Measurements from ENCODE around the gene PDSS2. TPM values are rescaled to one million over a fixed set of nuclear protein-coding genes. Genes with fewer than 3 reads are reported as not detected.
"Not testable (repeated sequence)": the region's sequence is repeated elsewhere in the genome, so short reads cannot be mapped to it uniquely, and the experiment has no call there.

PDSS2 gene
- total RNA-seq, 1 experiment from 2014 or later = 12.1 TPM

DNA sequence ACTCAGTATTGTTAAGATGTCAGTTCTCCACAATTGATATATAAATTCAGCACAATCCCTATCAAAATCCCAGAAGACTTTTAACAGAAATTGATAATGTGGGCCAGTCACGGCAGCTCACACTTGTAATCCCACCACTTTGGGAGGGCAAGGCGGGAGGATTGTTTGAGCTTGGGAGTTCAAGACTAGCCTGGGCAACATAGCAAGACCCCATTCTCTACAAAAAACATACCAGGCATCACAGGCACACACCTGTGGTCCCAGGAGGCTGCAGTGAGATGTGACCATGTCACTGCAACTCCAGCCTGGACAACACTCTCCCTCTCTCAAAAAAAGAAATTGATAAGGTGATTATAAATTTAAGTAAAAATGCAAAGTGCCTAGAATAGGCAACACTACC lies 90.9 kb downstream of the PDSS2 start:
- DNase-seq = no peak
- Histone ChIP-seq H2BK15ac (ENCODE audit: low read depth, low read length) (no peak overlapping the region), H3K23ac (ENCODE audit: insufficient read length, low read depth, low read length) (no peak overlapping the region), H2AFZ (ENCODE audit: low read length) (no peak overlapping the region), H3K79me2 (ENCODE audit: insufficient read depth, low read length) (no peaks in the 10 kb centered on the region), H2BK20ac (ENCODE audit: low read depth, low read length, poor library complexity, severe bottlenecking) (no peak overlapping the region), H2BK12ac (ENCODE audit: insufficient read length, low read depth, low read length) (no peak overlapping the region), H3K9ac (ENCODE audit: extremely low read depth, insufficient read length, low read length) (no peak overlapping the region), H3K27me3 (ENCODE audit: insufficient read depth, low read length) (no peaks in the 10 kb centered on the region), H3K14ac (ENCODE audit: insufficient read depth, low read length) (no peak overlapping the region), H2BK5ac (ENCODE audit: insufficient read length, low read length) (no peak overlapping the region), H3K4me1 (ENCODE audit: insufficient read depth, low read length) (no peaks in the 10 kb centered on the region), H3K4ac (ENCODE audit: low read depth, low read length) (no peak overlapping the region), H3K18ac (ENCODE audit: insufficient read length, low read depth, low read length) (no peak overlapping the region), H3K27ac (ENCODE audit: insufficient read length, low read depth, low read length) (no peak overlapping the region), H4K8ac (replicated peaks; ENCODE audit: insufficient read length, low read depth, low read length) (no peak overlapping the region), H3K23me2 (ENCODE audit: insufficient read length, low read depth, low read length, poor library complexity, severe bottlenecking) (no peaks in the 10 kb centered on the region), H4K91ac (ENCODE audit: insufficient read length, low read depth, low read length) (no peak overlapping the region), H3K56ac (ENCODE audit: insufficient read length, low read depth, low read length) (no peak overlapping the region), H3K4me2 (ENCODE audit: insufficient read depth, insufficient read length, low read length) (no peak overlapping the region), H3K9me3 (ENCODE audit: control insufficient read depth, low read depth, low read length) (no peaks in the 10 kb centered on the region), H4K5ac (ENCODE audit: insufficient read length, low read depth, low read length) (no peak overlapping the region), H3K79me1 (ENCODE audit: insufficient read depth, low read depth, low read length, poor library complexity, severe bottlenecking) (no peaks in the 10 kb centered on the region), H2AK5ac (ENCODE audit: insufficient read length, low read length) (no peak overlapping the region), H3T11ph (ENCODE audit: low read length) (no peak overlapping the region), H4K20me1 (ENCODE audit: control insufficient read depth, insufficient read depth, insufficient read length) (no peaks in the 10 kb centered on the region), H2BK120ac (ENCODE audit: low read depth, low read length, poor library complexity, severe bottlenecking) (no peak overlapping the region)
- peaks cover 5 to 11% (median 7%) of the 10 kb centered on the region in 3 experiments; a peak in 6 of 7 replicates for H3K36me3 Mint-ChIP-seq (ENCODE audit: insufficient read depth in 1 of 3, low read depth in 3 of 3)
- TF ChIP-seq, protein P1, sequence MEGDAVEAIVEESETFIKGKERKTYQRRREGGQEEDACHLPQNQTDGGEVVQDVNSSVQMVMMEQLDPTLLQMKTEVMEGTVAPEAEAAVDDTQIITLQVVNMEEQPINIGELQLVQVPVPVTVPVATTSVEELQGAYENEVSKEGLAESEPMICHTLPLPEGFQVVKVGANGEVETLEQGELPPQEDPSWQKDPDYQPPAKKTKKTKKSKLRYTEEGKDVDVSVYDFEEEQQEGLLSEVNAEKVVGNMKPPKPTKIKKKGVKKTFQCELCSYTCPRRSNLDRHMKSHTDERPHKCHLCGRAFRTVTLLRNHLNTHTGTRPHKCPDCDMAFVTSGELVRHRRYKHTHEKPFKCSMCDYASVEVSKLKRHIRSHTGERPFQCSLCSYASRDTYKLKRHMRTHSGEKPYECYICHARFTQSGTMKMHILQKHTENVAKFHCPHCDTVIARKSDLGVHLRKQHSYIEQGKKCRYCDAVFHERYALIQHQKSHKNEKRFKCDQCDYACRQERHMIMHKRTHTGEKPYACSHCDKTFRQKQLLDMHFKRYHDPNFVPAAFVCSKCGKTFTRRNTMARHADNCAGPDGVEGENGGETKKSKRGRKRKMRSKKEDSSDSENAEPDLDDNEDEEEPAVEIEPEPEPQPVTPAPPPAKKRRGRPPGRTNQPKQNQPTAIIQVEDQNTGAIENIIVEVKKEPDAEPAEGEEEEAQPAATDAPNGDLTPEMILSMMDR (conservative IDR thresholded peaks at IDR 0.05) = no peak
- no peak overlapping the region for H3K4me3 Mint-ChIP-seq
- WGBS (ENCODE audit: extremely low coverage, insufficient read length, low lambda C conversion rate) = no CpG with 5 or more reads among the region's 2 CpGs
- H3K4me1 Mint-ChIP-seq = no peaks in the 10 kb centered on the region
- H3K27me3 Mint-ChIP-seq (ENCODE audit: low read depth) = no peaks in the 10 kb centered on the region
- H3K27ac Mint-ChIP-seq = no peak overlapping the region
- peaks cover 3 to 6% of the 10 kb centered on the region in 2 experiments; a peak in 3 of 5 replicates for H3K9me3 Mint-ChIP-seq

DNA sequence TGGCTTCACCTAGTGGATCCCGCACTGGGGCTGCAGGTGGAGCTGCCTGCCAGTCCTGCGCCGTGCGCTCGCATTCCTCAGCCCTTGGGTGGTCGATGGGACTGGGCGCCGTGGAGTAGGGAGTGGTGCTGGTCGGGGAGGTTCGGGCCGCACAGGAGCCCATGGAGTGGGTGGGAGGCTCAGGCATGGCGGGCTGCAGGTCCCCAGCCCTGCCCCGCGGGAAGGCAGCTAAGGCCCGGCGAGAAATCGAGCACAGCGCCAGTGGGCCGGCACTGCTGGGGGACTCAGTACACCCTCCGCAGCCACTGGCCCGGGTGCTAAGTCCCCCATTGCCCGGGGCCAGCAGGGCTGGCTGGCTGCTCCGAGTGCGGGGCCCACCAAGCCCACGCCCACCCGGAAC lies 95.2 kb downstream of the PDSS2 start:
- Mint-ChIP-seq H3K4me1 (peaks cover 9 to 12% of the 10 kb centered on the region in 2 experiments), H3K36me3 (ENCODE audit: insufficient read depth in 1 of 3, low read depth in 3 of 3) (peaks cover 12 to 19% (median 14%) of the 10 kb centered on the region in 3 experiments)
- H3K79me2 ChIP-seq (ENCODE audit: insufficient read depth, low read length); H3K23me2 ChIP-seq (ENCODE audit: insufficient read length, low read depth, low read length, poor library complexity, severe bottlenecking); H4K5ac ChIP-seq (ENCODE audit: insufficient read length, low read depth, low read length); H2BK20ac ChIP-seq (ENCODE audit: low read depth, low read length, poor library complexity, severe bottlenecking); H3K14ac ChIP-seq (ENCODE audit: insufficient read depth, low read length); DNase-seq; H3K18ac ChIP-seq (ENCODE audit: insufficient read length, low read depth, low read length); H3T11ph ChIP-seq (ENCODE audit: low read length); H3K9ac ChIP-seq (ENCODE audit: extremely low read depth, insufficient read length, low read length); H3K4me3 Mint-ChIP-seq; H2BK5ac ChIP-seq (ENCODE audit: insufficient read length, low read length); H4K8ac ChIP-seq (replicated peaks; ENCODE audit: insufficient read length, low read depth, low read length); H2AK5ac ChIP-seq (ENCODE audit: insufficient read length, low read length); H3K9me3 ChIP-seq (ENCODE audit: control insufficient read depth, low read depth, low read length); H3K23ac ChIP-seq (ENCODE audit: insufficient read length, low read depth, low read length); H3K27ac Mint-ChIP-seq; H3K9me3 Mint-ChIP-seq; H2AFZ ChIP-seq (ENCODE audit: low read length); H3K27me3 ChIP-seq (ENCODE audit: insufficient read depth, low read length); H3K56ac ChIP-seq (ENCODE audit: insufficient read length, low read depth, low read length); H2BK120ac ChIP-seq (ENCODE audit: low read depth, low read length, poor library complexity, severe bottlenecking); H3K27ac ChIP-seq (ENCODE audit: insufficient read length, low read depth, low read length); H4K20me1 ChIP-seq (ENCODE audit: control insufficient read depth, insufficient read depth, insufficient read length); H2BK12ac ChIP-seq (ENCODE audit: insufficient read length, low read depth, low read length); H4K91ac ChIP-seq (ENCODE audit: insufficient read length, low read depth, low read length); H2BK15ac ChIP-seq (ENCODE audit: low read depth, low read length); H3K79me1 ChIP-seq (ENCODE audit: insufficient read depth, low read depth, low read length, poor library complexity, severe bottlenecking); H3K4ac ChIP-seq (ENCODE audit: low read depth, low read length); H3K4me1 ChIP-seq (ENCODE audit: insufficient read depth, low read length); H3K4me2 ChIP-seq (ENCODE audit: insufficient read depth, insufficient read length, low read length); H3K27me3 Mint-ChIP-seq (ENCODE audit: low read depth): not testable (repeated sequence)
- WGBS (ENCODE audit: extremely low coverage, insufficient read length, low lambda C conversion rate) = no CpG with 5 or more reads among the region's 26 CpGs
